HL-60 (cell line): ENCODE measurements around the gene GNG7.

Source experiments
- GABPA ChIP-seq: IDR thresholded peaks from 2 replicates; pipeline ENCODE4 v1.6.1; 2012; ENCODE audit warnings: low read depth
- TF ChIP-seq, protein P1 (sequence below): IDR thresholded peaks from one replicate; pipeline ENCODE4 v1.5.1; 2011; ENCODE audit warnings: low read length, control low read depth, inconsistent platforms; ENCODE audit not compliant: insufficient read depth

DNA sequence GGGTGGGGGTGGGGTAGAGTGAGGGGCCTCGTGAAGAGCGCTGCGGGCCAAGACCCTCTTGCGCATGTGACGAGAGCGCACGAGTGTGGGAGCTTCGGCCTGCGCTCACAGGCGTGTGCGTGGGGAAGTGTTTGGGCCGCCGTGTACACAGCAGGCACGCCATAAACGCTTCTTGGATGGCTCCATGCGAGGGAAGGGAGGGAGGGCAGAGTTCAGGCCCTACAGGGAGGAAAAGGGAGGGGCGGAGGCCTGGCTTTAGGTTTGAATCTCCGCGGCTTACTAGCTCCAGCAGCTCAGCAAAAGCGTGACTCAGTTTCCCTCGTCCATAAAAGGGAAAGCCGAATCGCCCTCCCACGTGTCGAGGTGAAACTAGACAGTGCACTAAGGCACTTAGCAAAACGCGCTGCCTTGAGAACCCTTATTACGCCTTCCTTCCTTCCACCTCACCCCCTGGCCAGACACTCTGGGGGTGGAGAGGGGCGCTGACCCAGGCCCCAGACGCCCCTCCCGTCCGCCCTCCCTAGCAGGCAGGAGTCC is 214.0 kb downstream of the GNG7 start:
- TF ChIP-seq, protein P1, sequence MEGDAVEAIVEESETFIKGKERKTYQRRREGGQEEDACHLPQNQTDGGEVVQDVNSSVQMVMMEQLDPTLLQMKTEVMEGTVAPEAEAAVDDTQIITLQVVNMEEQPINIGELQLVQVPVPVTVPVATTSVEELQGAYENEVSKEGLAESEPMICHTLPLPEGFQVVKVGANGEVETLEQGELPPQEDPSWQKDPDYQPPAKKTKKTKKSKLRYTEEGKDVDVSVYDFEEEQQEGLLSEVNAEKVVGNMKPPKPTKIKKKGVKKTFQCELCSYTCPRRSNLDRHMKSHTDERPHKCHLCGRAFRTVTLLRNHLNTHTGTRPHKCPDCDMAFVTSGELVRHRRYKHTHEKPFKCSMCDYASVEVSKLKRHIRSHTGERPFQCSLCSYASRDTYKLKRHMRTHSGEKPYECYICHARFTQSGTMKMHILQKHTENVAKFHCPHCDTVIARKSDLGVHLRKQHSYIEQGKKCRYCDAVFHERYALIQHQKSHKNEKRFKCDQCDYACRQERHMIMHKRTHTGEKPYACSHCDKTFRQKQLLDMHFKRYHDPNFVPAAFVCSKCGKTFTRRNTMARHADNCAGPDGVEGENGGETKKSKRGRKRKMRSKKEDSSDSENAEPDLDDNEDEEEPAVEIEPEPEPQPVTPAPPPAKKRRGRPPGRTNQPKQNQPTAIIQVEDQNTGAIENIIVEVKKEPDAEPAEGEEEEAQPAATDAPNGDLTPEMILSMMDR = no peak
- TF ChIP-seq GABPA = no peak
